GM21515 (cell line): Measurements from ENCODE around the gene GDPD2.

Source experiments
- ATAC-seq: cut with Tn5 transposase; IDR thresholded peaks from one replicate; pipeline ENCODE4 v1.9.1; 2021; ENCODE audit not compliant: unreplicated experiment

GDPD2 gene

DNA sequence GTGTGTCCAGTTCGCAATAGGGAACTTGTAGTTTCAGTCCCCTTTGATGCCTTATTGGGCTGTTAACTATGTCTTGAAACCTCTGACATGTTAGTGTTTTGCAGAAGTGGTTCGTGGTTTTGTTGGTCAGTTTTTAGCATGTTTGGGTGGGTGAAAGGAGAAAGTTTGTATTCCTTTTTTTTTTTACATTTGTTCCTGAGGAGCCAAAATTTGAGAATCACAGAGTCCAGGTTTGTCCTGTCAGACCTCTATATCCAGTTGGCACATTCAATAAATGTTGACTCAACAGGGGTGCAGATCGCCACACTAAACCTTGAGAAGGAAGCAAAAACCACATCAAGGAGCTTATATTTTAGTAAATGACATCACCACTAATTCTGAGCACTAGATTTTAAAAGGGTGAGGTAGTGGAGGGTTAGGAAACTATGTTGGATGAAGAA, 47.8 kb downstream of the GDPD2 start:
- peak; percentile 55 for ATAC-seq

DNA sequence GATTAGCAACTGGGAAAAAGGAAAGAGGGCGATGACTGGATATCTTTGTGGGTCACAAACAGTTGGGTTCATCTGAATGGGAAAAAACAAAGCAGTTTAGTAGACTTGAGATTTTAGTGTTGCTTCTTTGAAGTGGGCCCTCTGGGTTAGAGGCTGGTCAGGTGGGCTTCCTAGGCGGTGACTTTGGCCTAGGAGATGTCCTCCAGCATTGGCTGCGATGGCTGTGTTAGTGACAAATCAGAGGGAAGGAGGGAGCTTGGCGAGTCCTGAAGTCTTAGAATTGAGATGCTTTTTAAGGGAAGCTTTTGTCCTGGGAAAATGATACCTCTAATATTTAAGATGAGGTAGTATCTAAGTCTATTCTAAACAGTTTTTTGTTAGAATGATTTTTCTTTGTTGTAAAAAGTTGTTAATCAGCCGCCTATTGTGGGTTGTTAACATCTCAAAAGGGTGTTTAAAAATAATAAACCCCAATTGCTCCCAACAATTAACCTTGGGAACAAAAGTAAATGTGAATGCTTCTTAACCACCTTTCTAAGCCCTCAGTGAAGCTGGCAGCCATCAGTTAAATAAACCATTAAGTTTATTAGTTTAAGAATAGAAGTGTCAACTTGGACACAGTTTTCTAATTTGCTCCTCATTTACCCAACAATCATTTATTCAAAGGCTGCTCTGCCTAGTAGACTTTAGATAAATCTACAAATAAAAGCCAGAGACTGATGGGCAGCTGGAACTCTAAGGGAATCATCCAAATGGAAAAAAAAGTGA, 53.2 kb downstream of the GDPD2 start:
- ATAC-seq = no peak

DNA sequence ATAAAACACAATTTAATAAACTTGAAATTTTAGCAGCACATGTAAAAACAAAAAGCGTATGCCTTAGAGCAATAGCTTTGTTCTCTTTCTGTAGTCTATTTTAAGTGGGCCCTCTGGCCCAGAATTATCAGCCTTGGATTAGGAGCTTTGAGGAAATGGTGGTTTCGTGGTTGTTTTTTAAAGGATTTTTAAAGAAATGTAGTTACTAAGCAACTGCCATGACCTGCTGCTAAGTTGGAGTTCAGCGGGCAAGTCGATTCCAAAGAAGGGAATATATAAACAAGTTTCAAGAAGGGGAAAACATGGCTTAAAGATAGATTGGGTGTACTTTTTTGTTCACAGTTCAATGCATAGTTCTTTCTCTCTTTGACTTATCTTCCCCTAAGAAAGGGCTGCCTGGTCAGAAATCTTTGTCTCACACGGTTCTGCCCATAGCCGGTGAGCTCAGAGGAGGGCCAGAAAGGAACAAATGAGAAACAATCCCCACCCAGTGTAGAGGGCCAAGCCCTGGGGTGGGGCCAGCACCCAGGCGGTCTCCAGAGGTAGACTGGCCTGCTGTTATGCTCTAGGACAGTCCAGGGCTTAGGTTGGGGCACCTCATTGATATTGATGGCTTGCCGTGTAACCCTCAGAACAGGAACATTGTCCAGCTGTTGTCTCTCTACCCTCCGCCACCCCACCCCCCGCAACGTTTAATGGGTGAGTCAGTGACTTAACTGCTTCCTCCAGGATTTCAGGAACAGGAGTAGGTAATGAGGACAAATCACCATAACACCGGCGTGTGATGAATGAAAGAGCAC, 54.0 kb downstream of the GDPD2 start:
- no peak for ATAC-seq

DNA sequence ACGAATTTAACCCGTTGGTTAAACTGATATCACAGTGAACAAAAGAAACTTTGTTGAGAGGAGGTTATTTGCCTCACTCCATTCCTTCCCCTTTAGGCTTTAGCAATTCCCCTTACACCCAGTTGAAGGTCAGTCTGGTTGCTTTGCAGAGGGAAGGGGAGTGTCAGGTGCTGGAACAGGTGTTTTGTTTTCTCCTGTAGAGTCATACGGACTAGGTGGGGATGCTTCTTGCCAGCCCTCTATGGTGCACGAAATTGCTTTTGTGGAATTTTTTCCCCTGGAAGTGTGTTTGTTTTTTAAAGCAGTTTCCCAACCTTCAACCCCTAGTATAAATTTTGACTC, 54.6 kb downstream of the GDPD2 start:
- no peak for ATAC-seq

DNA sequence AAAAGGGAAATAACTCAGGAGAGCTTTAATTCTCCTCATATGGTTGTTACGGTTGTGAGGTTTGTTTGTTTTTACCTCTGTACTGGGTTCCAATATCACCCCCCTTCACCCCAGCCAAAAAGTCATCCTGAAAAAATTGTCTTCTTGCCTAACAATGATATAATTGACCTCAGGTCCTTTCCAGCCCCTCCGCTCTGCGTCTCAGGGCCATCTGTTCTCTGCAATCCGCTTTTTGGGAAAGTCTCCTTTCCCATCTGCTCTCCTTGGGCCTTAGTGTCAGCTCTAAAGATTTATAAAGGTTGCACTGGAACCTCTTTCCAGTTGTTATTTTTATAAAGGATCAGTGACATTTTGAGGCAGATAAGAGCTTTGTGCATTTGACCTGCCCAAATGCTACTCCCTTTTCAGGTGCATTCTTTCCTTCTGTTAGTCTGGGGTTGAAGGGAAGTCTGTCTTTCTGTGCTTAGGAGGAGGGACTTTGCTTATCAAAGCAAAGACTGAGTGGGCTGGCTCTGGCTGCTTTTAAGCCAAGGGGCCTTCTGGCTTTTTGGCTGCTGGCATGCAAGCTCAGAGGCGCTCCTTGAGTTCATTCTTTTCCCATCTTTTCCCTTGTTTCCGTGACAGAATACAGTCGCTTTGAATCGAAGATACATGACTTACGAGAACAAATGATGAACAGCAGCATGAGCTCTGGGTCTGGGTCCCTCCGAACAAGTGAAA, 55.6 kb downstream of the GDPD2 start:
- ATAC-seq = no peak

DNA sequence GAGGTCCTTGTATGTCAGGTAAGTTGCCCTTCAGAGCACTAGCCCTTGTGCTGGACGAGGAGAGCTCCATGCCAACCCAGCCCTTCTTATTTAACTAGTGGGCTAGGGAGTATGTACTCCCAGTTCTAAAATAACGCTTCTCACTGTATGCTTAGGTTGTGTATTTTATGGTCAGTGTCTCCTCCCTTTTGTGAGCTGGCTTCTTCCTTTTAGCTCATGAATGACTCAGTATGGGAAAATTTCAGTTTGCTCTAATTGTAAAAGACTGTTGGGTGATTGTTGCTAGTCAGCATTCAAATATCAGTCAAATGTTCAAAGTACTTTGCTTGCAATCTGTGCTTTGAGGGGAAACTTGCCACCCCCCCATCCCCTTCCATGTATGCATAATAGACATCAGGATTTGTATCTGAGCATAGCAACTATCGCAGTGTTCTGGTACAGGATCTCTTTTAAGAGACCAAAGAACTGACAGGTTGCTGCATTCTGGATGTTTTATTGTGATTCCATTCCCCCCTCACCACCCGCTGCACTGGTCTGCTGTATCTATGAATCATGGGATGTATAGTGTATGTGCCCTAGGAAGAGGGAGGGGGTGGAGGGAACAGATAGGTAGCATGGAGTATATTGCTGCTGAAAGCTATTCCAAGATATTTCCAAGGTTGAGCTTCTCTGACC, 56.3 kb downstream of the GDPD2 start:
- ATAC-seq = no peak

DNA sequence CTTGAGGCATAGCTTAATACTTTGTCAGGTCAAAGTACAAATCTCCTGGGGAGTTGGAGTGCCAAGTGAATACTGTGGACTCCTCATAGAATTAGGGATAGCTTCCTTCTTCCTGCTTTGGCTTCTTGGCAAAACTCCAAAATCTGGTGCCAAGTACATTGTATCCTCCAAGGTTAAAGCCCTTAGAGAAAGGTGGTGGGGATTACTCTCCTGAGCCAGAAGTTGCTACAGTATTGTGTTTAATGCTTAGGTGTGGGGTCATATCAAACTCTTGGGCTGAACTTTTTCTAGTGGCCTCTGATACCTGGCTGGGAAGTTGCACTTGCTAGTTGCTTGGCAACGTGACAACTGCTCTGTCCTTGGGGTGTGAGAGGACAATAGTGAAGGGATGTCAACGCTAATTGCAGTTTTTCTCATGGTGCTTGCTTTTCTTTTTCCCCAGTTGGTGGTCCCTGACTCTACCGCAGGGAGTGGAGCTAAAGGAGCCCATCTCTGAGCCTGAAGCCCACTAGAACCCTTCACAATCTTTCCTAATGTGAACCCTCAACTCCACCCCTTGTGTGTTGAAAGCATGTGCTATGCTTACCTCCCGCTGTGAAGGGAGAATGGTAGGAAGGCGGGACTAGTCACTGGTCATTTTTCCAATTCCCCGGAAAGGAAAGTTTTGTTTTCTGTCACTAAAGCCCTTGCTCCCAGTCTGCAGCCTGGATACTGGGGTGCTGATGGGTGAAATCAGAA, 57.0 kb downstream of the GDPD2 start:
- no peak for ATAC-seq

DNA sequence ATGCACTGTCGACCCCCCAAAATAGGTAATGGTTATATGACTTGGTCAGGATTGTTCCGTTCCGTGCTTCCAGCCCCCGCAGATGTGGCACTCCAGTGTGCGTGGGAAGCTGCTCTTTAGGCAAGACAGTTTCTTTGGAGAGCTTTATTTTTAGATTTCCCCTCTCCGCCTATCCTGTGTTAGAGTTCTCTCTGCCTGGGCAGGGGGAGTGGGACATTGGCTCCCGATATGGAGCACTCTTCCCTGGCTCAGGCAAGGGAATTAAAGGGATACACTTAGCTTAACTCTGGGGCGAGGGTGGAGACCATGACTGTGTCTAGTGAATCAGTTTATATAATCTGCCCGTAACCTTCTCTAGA, 57.5 kb downstream of the GDPD2 start:
- ATAC-seq = no peak

DNA sequence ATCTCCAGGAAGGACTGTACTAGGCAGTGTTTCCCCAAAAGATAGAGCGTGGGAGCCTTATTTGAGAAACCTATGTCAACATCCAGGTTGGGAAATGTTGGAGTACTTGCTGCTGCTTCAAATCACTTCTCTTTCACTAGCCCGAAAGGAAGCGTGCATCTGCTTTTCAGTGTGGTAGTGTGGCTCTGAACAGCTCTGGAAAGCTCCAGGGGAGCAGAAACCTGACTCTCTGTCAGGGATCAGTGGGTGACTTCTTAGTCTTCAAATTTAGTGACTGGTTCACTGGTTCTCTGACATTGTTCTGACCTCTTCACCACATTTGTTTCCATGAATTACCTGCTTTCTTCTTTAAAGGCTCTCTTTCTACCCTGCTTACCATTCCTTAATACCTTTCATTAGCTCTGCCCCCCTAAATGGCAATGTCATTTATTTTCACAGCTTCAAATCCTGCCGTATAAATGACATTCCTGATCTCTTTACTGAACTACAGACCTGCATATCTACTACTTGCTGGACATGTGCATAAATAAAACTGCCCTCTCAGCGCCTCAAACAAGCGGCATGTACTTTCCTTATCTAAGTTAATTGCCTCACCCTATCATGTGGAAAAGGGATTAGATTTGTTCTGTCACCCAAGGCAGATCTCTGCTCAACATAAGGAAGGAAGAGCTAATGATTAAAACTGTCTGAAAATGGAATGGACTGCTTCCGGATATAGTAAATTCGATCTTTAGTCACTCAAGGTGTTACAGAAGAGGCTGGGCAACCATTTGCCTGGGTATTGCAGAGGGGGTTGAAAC, 58.6 kb downstream of the GDPD2 start:
- no peak for ATAC-seq

DNA sequence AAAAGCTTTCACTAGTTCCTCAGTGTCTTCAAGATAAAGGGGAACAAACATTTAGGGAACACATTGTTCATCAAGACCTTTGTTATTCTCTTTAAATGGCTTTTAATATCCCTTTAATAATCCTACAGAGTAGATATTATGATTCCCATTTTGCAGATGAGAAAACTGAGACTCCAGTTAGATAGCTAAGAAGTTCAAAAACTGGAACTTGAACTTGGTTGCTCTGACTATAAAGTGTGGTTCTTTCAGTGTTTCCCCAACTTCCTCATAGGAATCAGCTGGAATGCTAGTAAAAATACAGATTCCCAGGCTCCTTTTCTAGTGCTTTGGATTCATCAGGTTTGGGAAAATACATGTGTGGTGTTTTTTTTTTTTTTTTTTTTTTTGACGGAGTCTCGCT, 59.2 kb downstream of the GDPD2 start:
- no peak for ATAC-seq
